Fibroblast of peridontal ligament (primary cell): ENCODE data around the gene HDLBP.
A peak's percentile ranks its signal among the peaks of the same experiment; 100 is the strongest.

ENCODE experiments used
- DNase-seq: peaks from one replicate; pipeline ENCODE4 v3.0.0-alpha.2; 2010; ENCODE audit errors: extremely low read depth

Gene HDLBP

GRCh38 chr2:241228081-241228859, 87.2 kb downstream of the HDLBP start:
- DNase-seq, result no peak

- DNase-seq, result no peak
Observed at GRCh38 chr2:241227594-241227993, 87.9 kb downstream of the HDLBP start.

- no peak for DNase-seq
Observed at GRCh38 chr2:241226723-241227572, 88.5 kb downstream of the HDLBP start.

GRCh38 chr2:241225983-241226382, 89.5 kb downstream of the HDLBP start:
- no peak for DNase-seq

GRCh38 chr2:241225545-241225944, 89.9 kb downstream of the HDLBP start:
- DNase-seq, result no peak

GRCh38 chr2:241224851-241225438, 90.5 kb downstream of the HDLBP start:
- no peak for DNase-seq

- peak; percentile 38 for DNase-seq
Observed at GRCh38 chr2:241224018-241224850, 91.2 kb downstream of the HDLBP start.

- no peak for DNase-seq
Observed at GRCh38 chr2:241223211-241224017, 92.1 kb downstream of the HDLBP start.

- no peak for DNase-seq
Observed at GRCh38 chr2:241219856-241220356, 95.6 kb downstream of the HDLBP start.

- DNase-seq, result no peak
Observed at GRCh38 chr2:241219030-241219382, 96.5 kb downstream of the HDLBP start.

GRCh38 chr2:241218131-241219029, 97.1 kb downstream of the HDLBP start:
- peak; percentile 22 for DNase-seq

GRCh38 chr2:241217320-241218031, 98.0 kb downstream of the HDLBP start:
- peak; percentile 50 for DNase-seq

- no peak for DNase-seq
Observed at GRCh38 chr2:241216211-241216761, 99.2 kb downstream of the HDLBP start.

GRCh38 chr2:241215421-241215820, 100.1 kb downstream of the HDLBP start:
- no peak for DNase-seq

- DNase-seq, result no peak
Observed at GRCh38 chr2:241214766-241215165, 100.7 kb downstream of the HDLBP start.

GRCh38 chr2:241214209-241214608, 101.3 kb downstream of the HDLBP start:
- no peak for DNase-seq

GRCh38 chr2:241213567-241213966, 101.9 kb downstream of the HDLBP start:
- DNase-seq, result no peak

- no peak for DNase-seq
Observed at GRCh38 chr2:241213041-241213440, 102.4 kb downstream of the HDLBP start.

GRCh38 chr2:241211276-241211675, 104.2 kb downstream of the HDLBP start:
- no peak for DNase-seq
